GM12878 (cell line): Measurements from ENCODE around the gene PURA.

Experiments
- FOS ChIP-seq: IDR thresholded peaks from 3 replicates; pipeline ENCODE4 v1.6.1; 2011; ENCODE audit warnings: borderline replicate concordance; ENCODE audit not compliant: insufficient read length; ENCODE audit errors: extremely low read depth
- NFYB ChIP-seq: IDR thresholded peaks from 2 replicates; pipeline ENCODE4 v1.6.1; 2011; ENCODE audit warnings: low read depth, mild to moderate bottlenecking, low read length, improper control_type of control experiment, moderate library complexity; ENCODE audit not compliant: insufficient read depth
- POLR2A ChIP-seq: IDR thresholded peaks from 2 replicates; pipeline ENCODE4 v1.6.1; 2011; ENCODE audit warnings: low read depth, mild to moderate bottlenecking, low read length
- POLR2AphosphoS5 ChIP-seq: IDR thresholded peaks from 2 replicates; pipeline ENCODE4 v1.6.1; 2011; ENCODE audit warnings: mild to moderate bottlenecking, low read length, inconsistent platforms
- ZNF622 ChIP-seq: fragments of 450-650 bp; IDR thresholded peaks from 2 replicates; pipeline ENCODE4 v1.6.1; 2017; ENCODE audit warnings: mild to moderate bottlenecking, inconsistent platforms
- TF ChIP-seq, protein P1 (sequence below): fragments of 450-650 bp; IDR thresholded peaks from 2 replicates; pipeline ENCODE4 v1.6.1; 2018; ENCODE audit warnings: borderline replicate concordance, mild to moderate bottlenecking; ENCODE audit not compliant: partially characterized antibody
- TF ChIP-seq, protein P2 (sequence below), 3 experiments: IDR thresholded peaks in 2 of 3; conservative IDR thresholded peaks in 1 of 3; 2 replicates each; pipeline ENCODE4 v1.5.1; 2011; ENCODE audit warnings: low read depth in 3 of 3, low read length in 3 of 3, mild to moderate bottlenecking in 3 of 3, control low read depth in 2 of 3, moderate library complexity in 2 of 3, inconsistent platforms in 1 of 3, mixed read lengths in 1 of 3; ENCODE audit not compliant: control insufficient read depth in 2 of 3, insufficient read depth in 1 of 3; ENCODE audit errors: extremely low read depth in 1 of 3
- TF ChIP-seq, protein P3 (sequence below): IDR thresholded peaks from 2 replicates; pipeline ENCODE4 v1.6.1; 2012; ENCODE audit warnings: low read depth, low read length, improper control_type of control experiment

DNA sequence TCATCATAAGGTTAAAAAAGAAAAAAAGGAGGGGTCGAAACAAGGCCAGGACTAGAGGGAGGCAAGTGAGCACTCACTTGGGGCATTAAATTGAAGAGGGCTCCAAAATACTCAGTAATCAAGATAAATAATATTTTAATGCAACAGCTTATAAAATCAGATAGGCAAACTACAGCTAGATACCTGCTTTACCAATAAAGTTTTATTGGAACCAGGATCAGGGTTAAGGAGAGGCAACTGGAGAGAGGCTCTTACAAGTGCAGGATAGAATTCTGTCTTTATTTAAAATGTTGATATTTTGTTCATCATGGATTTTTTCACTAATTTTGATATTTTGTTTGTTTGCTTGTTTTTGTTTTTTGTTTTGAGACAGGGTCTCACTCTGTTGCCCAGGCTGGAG lies 30.3 kb upstream of the PURA start:
- TF ChIP-seq POLR2AphosphoS5 (no peak), FOS (no peak), POLR2A (no peak), ZNF622 (no peak), NFYB (no peak)
- TF ChIP-seq, protein P1, sequence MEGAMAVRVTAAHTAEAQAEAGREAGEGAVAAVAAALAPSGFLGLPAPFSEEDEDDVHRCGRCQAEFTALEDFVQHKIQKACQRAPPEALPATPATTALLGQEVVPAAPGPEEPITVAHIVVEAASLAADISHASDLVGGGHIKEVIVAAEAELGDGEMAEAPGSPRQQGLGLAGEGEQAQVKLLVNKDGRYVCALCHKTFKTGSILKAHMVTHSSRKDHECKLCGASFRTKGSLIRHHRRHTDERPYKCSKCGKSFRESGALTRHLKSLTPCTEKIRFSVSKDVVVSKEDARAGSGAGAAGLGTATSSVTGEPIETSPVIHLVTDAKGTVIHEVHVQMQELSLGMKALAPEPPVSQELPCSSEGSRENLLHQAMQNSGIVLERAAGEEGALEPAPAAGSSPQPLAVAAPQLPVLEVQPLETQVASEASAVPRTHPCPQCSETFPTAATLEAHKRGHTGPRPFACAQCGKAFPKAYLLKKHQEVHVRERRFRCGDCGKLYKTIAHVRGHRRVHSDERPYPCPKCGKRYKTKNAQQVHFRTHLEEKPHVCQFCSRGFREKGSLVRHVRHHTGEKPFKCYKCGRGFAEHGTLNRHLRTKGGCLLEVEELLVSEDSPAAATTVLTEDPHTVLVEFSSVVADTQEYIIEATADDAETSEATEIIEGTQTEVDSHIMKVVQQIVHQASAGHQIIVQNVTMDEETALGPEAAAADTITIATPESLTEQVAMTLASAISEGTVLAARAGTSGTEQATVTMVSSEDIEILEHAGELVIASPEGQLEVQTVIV, result no peak
- TF ChIP-seq, protein P2, sequence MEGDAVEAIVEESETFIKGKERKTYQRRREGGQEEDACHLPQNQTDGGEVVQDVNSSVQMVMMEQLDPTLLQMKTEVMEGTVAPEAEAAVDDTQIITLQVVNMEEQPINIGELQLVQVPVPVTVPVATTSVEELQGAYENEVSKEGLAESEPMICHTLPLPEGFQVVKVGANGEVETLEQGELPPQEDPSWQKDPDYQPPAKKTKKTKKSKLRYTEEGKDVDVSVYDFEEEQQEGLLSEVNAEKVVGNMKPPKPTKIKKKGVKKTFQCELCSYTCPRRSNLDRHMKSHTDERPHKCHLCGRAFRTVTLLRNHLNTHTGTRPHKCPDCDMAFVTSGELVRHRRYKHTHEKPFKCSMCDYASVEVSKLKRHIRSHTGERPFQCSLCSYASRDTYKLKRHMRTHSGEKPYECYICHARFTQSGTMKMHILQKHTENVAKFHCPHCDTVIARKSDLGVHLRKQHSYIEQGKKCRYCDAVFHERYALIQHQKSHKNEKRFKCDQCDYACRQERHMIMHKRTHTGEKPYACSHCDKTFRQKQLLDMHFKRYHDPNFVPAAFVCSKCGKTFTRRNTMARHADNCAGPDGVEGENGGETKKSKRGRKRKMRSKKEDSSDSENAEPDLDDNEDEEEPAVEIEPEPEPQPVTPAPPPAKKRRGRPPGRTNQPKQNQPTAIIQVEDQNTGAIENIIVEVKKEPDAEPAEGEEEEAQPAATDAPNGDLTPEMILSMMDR (IDR thresholded peaks at IDR 0.05 in 2 of 3, conservative IDR thresholded peaks at IDR 0.05 in 1 of 3; ENCODE audit: control insufficient read depth in 2 of 3, extremely low read depth in 1 of 3, insufficient read depth in 1 of 3, low read depth in 3 of 3, low read length in 3 of 3), result no peak
- TF ChIP-seq, protein P3, sequence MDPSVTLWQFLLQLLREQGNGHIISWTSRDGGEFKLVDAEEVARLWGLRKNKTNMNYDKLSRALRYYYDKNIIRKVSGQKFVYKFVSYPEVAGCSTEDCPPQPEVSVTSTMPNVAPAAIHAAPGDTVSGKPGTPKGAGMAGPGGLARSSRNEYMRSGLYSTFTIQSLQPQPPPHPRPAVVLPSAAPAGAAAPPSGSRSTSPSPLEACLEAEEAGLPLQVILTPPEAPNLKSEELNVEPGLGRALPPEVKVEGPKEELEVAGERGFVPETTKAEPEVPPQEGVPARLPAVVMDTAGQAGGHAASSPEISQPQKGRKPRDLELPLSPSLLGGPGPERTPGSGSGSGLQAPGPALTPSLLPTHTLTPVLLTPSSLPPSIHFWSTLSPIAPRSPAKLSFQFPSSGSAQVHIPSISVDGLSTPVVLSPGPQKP, result no peak
